Activated naive CD8-positive, alpha-beta T cell treated with anti-CD3 and anti-CD28 coated beads, Interleukin-2, amount 10 ng/mL, durations not matched to agents 7 days and 5 days (primary cell): ENCODE data around the gene GPC6. TPM values are rescaled to one million over a fixed set of nuclear protein-coding genes. Genes with fewer than 3 reads are reported as not detected.

Experiments
- ATAC-seq: fragments of 150-1000 bp; cut with Tn5 transposase; one replicate; pipeline ENCODE4 v1.10.0; 2021; ENCODE audit warnings: low read depth, moderate library complexity
- POLR2A ChIA-PET: fragments of 350-600 bp; sonication (Branson Sonifier 250); formaldehyde crosslinking; loops from one replicate; lab custom pipeline; 2021; ENCODE audit warnings: antibody characterized with exemption; lab: Charles Lee
- DNase-seq: peaks from one replicate; pipeline ENCODE4 v3.0.0; 2021
- H3K27ac Mint-ChIP-seq: one replicate; pipeline ENCODE4 v1.8.0; 2022; ENCODE audit warnings: mild to moderate bottlenecking, mixed read lengths
- H3K27me3 Mint-ChIP-seq: one replicate; pipeline ENCODE4 v1.8.0; 2022; ENCODE audit warnings: mild to moderate bottlenecking, moderate library complexity, mixed read lengths
- H3K36me3 Mint-ChIP-seq: one replicate; pipeline ENCODE4 v1.8.0; 2021; ENCODE audit warnings: mild to moderate bottlenecking, mixed read lengths
- H3K4me1 Mint-ChIP-seq: one replicate; pipeline ENCODE4 v1.8.0; 2021; ENCODE audit warnings: mixed read lengths
- H3K4me3 Mint-ChIP-seq: one replicate; pipeline ENCODE4 v1.8.0; 2022; ENCODE audit warnings: mild to moderate bottlenecking, moderate library complexity, mixed read lengths
- H3K9me3 Mint-ChIP-seq: one replicate; pipeline ENCODE4 v1.8.0; 2021; ENCODE audit warnings: mixed read lengths
- total RNA-seq, 2 experiments: library from RNA; stranded (reverse); gene quantifications; one replicate each; pipeline ENCODE4 v1.2.3, GENCODE V29; 2021

GPC6 gene
- total RNA-seq, 2 experiments from 2014 or later, result not detected

DNA sequence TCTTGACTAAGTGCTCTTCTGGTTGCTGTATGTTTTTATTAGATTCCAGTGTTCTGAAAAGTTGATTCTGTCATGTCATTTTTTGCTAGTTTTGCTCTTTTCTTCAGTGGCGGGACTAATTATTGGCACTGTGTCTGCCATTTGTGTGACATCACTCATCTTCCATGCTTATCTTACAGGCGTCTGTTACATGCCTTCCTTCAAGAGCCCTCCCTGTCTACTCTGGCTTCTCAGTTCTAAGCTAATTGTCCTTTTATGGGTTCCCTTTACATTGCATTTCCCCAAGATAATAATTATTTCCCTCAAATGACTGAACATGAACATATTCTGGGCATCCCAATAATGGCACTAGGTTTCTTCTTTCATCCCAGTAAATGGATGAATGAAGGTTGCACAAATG lies 793.8 kb downstream of the GPC6 start:
- no peaks in the 10 kb centered on the region for H3K27me3 Mint-ChIP-seq
- H3K27ac Mint-ChIP-seq, result no peak overlapping the region
- no peak for DNase-seq
- ATAC-seq, result no peak
- H3K4me1 Mint-ChIP-seq, result no peaks in the 10 kb centered on the region
- H3K9me3 Mint-ChIP-seq, result peaks cover 2% of the 10 kb centered on the region
- no peaks in the 10 kb centered on the region for H3K36me3 Mint-ChIP-seq
- H3K4me3 Mint-ChIP-seq, result no peak overlapping the region
- POLR2A ChIA-PET, result no interaction called here

DNA sequence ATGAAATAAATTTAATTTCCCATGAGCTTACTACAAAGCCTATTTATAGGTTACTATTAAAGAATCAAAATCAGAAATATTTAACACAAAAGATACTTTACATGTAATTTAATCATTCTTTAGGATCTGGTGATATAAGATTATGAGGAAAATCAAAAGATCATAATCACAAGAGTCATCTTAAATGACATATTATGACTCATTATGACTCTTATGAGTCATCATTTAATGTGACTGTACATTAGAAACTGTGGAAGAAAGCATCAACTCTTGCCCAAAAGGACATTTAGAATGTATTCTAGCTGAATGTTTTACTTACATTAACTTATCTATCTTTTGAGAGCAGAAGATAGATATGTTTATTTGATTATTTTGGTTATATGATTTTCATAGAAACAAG lies 794.2 kb downstream of the GPC6 start:
- no peaks in the 10 kb centered on the region for H3K27me3 Mint-ChIP-seq
- peaks cover 2% of the 10 kb centered on the region for H3K9me3 Mint-ChIP-seq
- POLR2A ChIA-PET, result no interaction called here

DNA sequence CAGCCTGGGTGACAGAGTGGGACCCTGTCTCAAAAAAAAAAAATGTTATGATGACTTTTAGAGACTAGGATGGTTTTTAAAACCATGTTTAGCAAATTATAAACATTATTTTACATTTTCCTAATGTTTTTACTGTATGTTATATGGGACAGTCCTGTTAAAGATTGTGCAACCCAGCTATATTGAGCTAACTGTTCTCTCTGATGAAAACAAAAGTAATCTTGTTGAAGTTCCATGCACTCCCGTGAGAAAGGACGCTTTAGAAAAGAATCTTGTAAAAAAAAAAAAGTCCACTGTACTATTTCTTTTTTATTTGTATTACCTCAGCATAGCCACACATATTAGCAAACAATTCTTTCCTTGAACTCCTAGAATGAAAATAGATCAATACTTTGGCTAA lies 801.6 kb downstream of the GPC6 start:
- DNase-seq (no peak), ATAC-seq (no peak)
- POLR2A ChIA-PET, result no interaction called here
- no peak overlapping the region for H3K27ac Mint-ChIP-seq
- no peaks in the 10 kb centered on the region for H3K4me1 Mint-ChIP-seq
- peaks cover 3% of the 10 kb centered on the region for H3K9me3 Mint-ChIP-seq
- no peaks in the 10 kb centered on the region for H3K27me3 Mint-ChIP-seq
- no peaks in the 10 kb centered on the region for H3K36me3 Mint-ChIP-seq
- H3K4me3 Mint-ChIP-seq, result no peak overlapping the region

More for the DNA sequence above, 794.2 kb downstream of the GPC6 start:
- DNase-seq (no peak), ATAC-seq (no peak)
- H3K4me3 Mint-ChIP-seq, result no peak overlapping the region
- H3K36me3 Mint-ChIP-seq, result no peaks in the 10 kb centered on the region
- no peaks in the 10 kb centered on the region for H3K4me1 Mint-ChIP-seq
- no peak overlapping the region for H3K27ac Mint-ChIP-seq

DNA sequence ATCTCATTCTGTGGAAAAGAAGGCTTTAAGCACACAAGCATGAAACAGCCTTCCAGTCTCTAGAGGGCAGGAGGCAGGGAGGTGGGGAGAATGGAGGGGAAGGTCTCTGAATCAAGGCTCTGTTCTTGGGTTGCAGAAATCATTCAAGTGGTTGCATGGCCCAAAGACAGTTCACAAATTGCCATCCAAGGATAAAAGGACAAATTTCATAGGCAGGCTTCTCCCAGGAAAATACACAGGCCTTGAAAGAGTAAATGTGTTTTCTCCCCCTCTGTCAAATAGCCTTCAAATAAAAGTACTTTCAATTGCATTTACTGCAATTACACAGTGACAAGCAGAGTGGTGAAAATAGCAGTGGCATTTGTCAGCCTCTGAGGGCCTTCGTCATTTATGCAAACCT lies 802.0 kb downstream of the GPC6 start:
- ATAC-seq, result no peak
- Mint-ChIP-seq H3K36me3 (no peaks in the 10 kb centered on the region), H3K27ac (no peak overlapping the region), H3K9me3 (peaks cover 3% of the 10 kb centered on the region), H3K4me3 (no peak overlapping the region), H3K4me1 (no peaks in the 10 kb centered on the region), H3K27me3 (no peaks in the 10 kb centered on the region)
- POLR2A ChIA-PET, result no interaction called here
- DNase-seq, result no peak

DNA sequence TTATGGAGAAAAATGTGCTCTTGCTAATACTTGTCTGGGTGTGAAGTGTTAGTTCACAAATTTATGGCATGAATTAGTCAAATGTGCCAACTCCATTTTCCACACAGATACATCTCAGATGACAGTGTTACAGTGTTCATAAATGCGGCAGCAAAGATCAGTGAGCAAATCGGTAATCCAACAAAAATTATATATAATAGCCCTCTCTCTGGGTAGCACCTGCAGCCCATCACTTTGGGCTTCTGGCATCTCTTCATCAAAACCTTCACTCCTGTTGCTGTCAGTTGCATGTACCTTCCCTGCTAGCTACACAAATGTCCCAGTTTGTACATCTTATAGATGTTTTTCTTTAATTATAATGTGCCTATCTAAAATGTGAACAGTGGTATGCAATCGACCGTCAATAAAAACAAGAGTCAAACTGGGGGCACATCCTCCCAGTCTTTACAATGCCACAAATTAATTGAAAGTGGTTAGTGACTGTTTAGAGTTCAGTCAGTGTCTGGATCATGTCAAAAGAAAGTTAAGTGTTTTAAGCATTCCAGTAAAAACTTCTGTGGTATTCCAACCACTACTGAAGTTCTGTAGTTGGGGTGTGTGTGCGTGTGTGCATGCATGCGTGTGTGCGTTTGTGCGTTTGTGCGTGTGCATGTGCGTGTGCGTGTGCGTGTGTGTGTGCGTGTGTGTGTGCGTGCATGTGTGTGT lies 804.0 kb downstream of the GPC6 start:
- no peak overlapping the region for H3K4me3 Mint-ChIP-seq
- H3K4me1 Mint-ChIP-seq, result no peaks in the 10 kb centered on the region
- H3K9me3 Mint-ChIP-seq, result peaks cover 1% of the 10 kb centered on the region
- ATAC-seq, result no peak
- POLR2A ChIA-PET, result no interaction called here
- H3K36me3 Mint-ChIP-seq, result no peaks in the 10 kb centered on the region
- H3K27me3 Mint-ChIP-seq, result no peaks in the 10 kb centered on the region
- H3K27ac Mint-ChIP-seq, result no peak overlapping the region
- no peak for DNase-seq

DNA sequence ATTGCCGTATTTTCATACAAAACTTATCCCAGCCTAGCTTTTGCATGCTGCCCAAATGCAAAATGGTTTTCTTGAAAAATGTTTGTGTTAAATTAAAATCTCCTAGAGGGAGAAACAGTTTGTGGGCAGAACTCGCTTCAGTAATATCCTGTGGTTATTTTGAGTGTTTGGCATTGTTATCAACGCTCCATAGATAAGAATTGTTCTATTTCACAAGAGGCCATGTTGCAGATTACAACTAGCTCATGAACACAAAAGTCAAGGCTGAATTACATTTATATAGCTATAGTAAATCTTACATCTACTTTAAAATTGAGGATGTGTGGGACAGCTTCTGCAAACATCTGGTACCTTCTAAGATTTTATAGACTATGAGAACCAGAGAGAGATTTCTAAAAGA lies 805.0 kb downstream of the GPC6 start:
- no peaks in the 10 kb centered on the region for H3K36me3 Mint-ChIP-seq
- POLR2A ChIA-PET, result no interaction called here
- no peaks in the 10 kb centered on the region for H3K27me3 Mint-ChIP-seq
- H3K4me1 Mint-ChIP-seq, result no peaks in the 10 kb centered on the region
- H3K27ac Mint-ChIP-seq, result no peak overlapping the region
- DNase-seq, result no peak
- no peak for ATAC-seq
- peaks cover 1% of the 10 kb centered on the region for H3K9me3 Mint-ChIP-seq
- H3K4me3 Mint-ChIP-seq, result no peak overlapping the region

DNA sequence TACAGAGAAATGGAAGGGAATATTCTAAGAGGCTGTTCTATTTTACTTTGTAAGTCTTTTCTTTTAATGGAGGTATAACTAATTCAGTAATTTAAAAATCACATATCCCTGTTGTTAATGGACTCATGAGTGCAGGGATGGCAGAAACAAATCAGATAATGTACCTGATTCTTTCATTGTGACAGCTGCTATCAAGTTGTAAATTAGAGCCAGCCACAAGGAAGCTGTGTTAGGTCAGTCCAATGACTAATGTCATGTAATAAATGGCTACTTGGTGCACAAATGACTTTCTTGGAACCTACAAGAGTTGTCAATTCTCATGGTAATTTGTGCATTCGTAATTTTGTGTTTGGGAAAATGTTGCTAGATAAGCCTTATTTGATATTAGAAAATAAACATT lies 806.5 kb downstream of the GPC6 start:
- POLR2A ChIA-PET, result no interaction called here
- DNase-seq (no peak), ATAC-seq (no peak)
- no peaks in the 10 kb centered on the region for H3K36me3 Mint-ChIP-seq
- H3K9me3 Mint-ChIP-seq, result peaks cover 1% of the 10 kb centered on the region
- H3K27me3 Mint-ChIP-seq, result no peaks in the 10 kb centered on the region
- H3K4me1 Mint-ChIP-seq, result no peaks in the 10 kb centered on the region
- H3K4me3 Mint-ChIP-seq, result no peak overlapping the region
- H3K27ac Mint-ChIP-seq, result no peak overlapping the region

DNA sequence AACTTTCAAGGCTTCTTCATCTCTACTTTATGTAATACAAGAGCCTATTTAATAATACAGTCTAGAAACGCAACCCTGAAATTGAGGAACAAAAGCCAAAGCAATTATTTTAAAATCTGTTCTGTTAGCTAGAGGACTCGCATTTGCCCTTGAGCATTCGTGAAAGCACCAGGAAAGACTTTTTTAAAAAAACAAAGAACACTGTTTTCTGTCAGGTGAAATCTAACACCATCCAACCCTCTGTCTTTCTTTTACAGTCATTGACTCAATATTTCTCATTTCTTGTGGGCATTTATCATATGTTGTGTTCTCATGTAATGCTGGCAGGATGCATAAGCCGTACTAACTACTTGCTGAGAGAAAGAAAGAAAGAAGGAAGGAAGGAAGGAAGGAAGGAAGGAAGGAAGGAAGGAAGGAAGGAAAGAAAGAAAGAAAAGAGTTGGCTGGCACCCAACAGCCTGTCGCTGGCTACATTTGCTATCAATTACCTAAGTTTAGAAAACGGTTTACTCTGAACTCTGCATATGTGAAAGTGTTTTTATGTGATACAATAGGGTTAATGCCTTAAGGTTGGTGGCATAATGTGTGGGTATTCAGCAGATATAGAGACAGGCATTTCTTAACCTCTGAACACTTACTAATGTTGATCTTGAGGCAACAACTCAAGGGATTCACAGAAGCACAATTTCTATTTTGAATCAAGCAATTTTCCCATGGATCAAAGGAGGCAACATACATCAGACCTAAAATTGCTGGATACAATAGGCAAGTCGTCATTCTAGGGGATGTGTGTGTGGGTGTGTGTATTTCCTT lies 807.4 kb downstream of the GPC6 start:
- POLR2A ChIA-PET, result no interaction called here
- Mint-ChIP-seq H3K27ac (no peak overlapping the region), H3K27me3 (no peaks in the 10 kb centered on the region), H3K4me3 (no peak overlapping the region), H3K9me3 (peaks cover 1% of the 10 kb centered on the region), H3K36me3 (no peaks in the 10 kb centered on the region), H3K4me1 (no peaks in the 10 kb centered on the region)
- DNase-seq (no peak), ATAC-seq (no peak)

DNA sequence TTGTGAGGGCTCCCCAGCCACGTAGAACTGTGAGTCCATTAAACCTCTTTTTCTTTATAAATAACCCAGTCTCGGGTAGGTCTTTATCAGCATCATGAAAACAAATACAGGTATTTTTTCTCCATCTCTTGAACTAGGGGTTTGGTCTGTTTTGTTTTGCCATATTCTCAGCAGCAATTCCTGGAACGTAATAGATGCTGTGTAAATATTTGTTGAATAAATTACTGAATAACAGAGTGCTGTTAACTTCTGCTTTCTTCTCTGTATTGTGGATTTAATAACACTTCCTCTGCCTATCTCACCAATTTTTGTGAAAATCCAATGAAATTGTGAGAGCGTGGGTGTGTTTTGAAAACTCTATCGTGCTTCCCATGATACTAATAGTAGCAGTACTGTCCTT lies 823.4 kb downstream of the GPC6 start:
- H3K27me3 Mint-ChIP-seq, result no peaks in the 10 kb centered on the region
- no peaks in the 10 kb centered on the region for H3K36me3 Mint-ChIP-seq
- H3K4me3 Mint-ChIP-seq, result no peak overlapping the region
- no peaks in the 10 kb centered on the region for H3K4me1 Mint-ChIP-seq
- POLR2A ChIA-PET, result no interaction called here
- DNase-seq (no peak), ATAC-seq (no peak)
- no peak overlapping the region for H3K27ac Mint-ChIP-seq
- no peaks in the 10 kb centered on the region for H3K9me3 Mint-ChIP-seq

DNA sequence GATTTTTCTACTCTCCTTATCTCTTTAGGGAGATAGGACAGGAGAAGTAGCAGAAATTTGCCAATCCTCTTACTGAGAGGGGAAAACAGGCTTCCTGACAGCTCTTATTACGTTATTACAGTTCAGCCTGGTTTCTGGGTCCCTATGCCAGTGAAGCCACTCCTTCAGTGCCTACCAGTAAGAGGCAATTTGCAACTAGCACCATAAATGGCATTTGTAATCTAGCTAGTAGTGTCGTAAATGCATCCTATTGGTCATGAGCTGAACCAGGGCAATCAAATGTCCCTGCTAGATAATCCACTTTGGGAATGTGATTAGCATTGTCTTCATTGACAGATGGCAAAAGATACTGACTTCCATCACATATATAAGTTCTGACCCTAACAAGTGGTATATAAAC lies 824.1 kb downstream of the GPC6 start:
- Mint-ChIP-seq H3K36me3 (no peaks in the 10 kb centered on the region), H3K27ac (no peak overlapping the region), H3K9me3 (no peaks in the 10 kb centered on the region), H3K27me3 (no peaks in the 10 kb centered on the region), H3K4me1 (no peaks in the 10 kb centered on the region), H3K4me3 (no peak overlapping the region)
- DNase-seq (no peak), ATAC-seq (no peak)
- POLR2A ChIA-PET, result no interaction called here

DNA sequence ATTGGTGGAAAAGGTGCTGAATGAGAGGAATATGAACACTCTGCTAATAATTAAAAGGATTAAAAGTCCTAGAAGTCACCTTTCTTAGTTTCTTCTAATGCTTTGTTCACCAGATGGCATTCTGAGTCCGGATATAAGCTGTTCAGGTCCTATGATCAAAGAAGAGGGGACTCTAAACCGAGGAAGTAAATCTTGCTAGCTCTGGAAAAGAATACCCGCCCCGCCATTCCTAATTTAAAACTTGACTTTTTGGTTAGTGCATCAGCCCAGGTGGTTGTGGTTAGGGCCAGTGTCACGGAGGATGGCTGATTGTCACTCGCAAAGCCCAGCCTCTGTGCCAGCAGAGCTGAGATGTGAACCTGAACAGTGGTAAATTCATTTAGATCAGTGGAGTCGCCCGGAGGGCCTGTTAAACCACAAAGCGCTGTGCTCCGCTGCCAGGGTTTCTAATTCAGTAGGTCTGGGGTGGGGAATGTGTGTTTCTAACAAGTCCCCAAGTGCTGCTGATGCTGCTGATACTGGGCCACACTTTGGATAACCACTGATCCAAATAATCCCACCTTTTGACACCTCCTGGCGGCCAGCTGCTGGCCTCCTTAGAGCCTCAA lies 827.5 kb downstream of the GPC6 start:
- POLR2A ChIA-PET, result no interaction called here
- Mint-ChIP-seq H3K27ac (no peak overlapping the region), H3K4me1 (no peaks in the 10 kb centered on the region), H3K27me3 (no peaks in the 10 kb centered on the region), H3K4me3 (no peak overlapping the region), H3K9me3 (no peaks in the 10 kb centered on the region), H3K36me3 (no peaks in the 10 kb centered on the region)
- ATAC-seq (no peak), DNase-seq (no peak)

DNA sequence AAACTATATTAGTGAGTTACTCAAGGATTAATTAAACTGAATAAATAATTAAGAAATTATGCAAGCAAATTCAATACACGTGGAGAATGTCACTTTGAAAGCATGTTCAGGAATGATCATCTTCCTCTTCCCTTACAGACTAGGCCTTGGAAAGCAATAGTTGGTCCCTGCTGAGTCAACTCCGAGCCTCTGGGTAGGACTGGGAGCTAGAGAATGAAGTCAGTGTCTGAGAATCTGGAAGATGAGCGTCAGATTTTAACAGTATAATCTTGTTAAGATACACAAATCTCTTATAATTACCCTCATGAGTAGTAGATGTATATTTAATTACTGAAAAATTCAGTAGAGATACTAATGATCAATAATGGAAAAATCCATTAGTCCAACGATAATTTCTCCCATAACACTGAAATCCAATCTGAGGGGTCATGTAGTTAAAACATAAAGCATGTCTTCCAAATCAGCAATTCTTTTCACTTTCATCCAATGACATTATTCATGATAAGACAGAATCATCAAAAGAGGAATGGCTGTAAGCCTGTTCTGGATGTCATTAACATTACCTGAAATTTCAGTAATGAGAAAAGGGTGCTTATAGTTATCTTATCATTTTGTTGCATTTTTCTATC lies 829.9 kb downstream of the GPC6 start:
- H3K4me1 Mint-ChIP-seq, result no peaks in the 10 kb centered on the region
- no peaks in the 10 kb centered on the region for H3K9me3 Mint-ChIP-seq
- DNase-seq (no peak), ATAC-seq (no peak)
- POLR2A ChIA-PET, result no interaction called here
- H3K27ac Mint-ChIP-seq, result no peak overlapping the region
- no peaks in the 10 kb centered on the region for H3K27me3 Mint-ChIP-seq
- H3K4me3 Mint-ChIP-seq, result no peak overlapping the region
- H3K36me3 Mint-ChIP-seq, result no peaks in the 10 kb centered on the region

DNA sequence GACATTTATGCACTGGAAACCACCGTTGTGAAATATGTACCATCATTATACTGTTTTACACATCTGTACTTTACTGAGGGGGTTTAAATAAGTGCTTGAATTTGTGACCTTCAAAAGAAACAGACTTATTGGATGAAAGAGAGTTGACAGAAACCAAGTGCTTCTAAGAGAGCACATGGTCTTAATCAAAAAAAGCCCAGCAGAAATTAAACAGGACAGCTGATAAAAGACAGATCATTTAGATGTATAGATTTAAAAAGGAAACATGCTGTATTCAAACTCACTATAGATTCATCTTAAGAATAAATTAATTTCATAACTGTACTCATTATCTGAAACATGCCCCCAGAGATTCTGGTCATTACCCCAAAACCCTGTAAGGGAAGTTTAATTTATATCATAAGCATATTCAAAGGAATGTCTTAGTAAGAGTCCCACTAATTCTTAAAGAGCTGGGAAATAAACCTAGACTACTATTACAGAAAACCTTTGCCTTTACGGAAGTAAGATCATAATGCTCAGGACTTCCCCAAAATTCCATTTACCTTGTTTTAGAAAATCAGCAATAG lies 831.1 kb downstream of the GPC6 start:
- no peak for DNase-seq
- Mint-ChIP-seq H3K9me3 (no peaks in the 10 kb centered on the region), H3K36me3 (no peaks in the 10 kb centered on the region), H3K27me3 (no peaks in the 10 kb centered on the region), H3K27ac (no peak overlapping the region), H3K4me1 (no peaks in the 10 kb centered on the region), H3K4me3 (no peak overlapping the region)
- POLR2A ChIA-PET, result no interaction called here
- ATAC-seq, result no peak
